ENCODE measurements around the gene TRIM73.
"Not testable (repeated sequence)": the region's sequence is repeated elsewhere in the genome, so short reads cannot be mapped to it uniquely, and the experiment has no call there.

TRIM73 gene

DNA sequence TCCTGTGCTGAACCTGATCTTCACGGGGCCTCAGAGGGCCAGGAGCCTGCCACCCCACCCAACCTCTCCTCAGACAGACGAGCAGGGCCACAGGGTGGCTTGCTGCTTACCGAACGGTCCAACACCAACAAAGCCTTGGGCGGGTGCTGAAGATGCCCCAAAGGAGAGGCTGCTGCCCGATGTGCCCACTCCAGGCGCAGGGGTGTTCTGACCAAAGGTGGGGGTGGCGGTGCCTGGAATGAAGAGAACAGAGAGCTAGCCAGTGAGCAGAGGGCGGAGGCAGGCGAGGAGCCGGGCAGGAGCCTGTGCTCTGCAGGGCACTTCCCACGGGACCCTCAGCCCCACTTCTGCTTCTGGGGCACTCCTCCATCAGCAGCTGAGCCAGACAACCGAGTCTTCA, 23.8 kb downstream of the TRIM73 start:
- H3K9me3 ChIP-seq (ENCODE audit: low read length); H3K27me3 ChIP-seq (ENCODE audit: control insufficient read depth in 1 of 2, insufficient read depth in 2 of 2, low read length in 2 of 2); H3K4me1 ChIP-seq (ENCODE audit: insufficient read depth, low read length); H3K36me3 ChIP-seq (ENCODE audit: insufficient read depth, low read length); H3K4me3 ChIP-seq (ENCODE audit: low read depth in 1 of 2, low read length in 2 of 2); H3K27ac ChIP-seq (ENCODE audit: low read depth, low read length); H3K9ac ChIP-seq (ENCODE audit: low read length): not testable (repeated sequence)

DNA sequence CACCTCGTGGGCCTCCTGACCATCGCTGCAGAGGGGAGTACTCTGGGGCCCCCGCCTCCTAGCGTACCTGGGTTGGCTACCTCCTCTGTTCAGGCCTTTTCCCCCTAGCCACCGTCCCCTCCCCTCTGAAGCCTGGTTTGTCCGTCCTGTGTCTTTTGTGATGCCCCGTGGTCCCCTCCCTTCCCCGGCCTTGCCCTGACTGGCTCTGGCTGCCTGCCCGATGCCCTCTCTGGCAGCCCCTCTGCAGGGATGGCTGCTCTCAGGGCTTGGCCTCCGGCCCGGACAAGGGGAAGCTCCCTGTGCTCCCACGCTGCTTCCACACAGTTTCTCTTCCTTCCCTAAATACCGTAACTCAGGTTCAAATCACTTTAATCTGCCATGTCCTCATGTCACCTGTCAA, 24.3 kb downstream of the TRIM73 start:
- H3K27me3 ChIP-seq (ENCODE audit: control insufficient read depth in 1 of 2, insufficient read depth in 2 of 2, low read length in 2 of 2); H3K9me3 ChIP-seq (ENCODE audit: low read length); H3K4me1 ChIP-seq (ENCODE audit: insufficient read depth, low read length); H3K9ac ChIP-seq (ENCODE audit: low read length); H3K4me3 ChIP-seq (ENCODE audit: low read depth in 1 of 2, low read length in 2 of 2); H3K36me3 ChIP-seq (ENCODE audit: insufficient read depth, low read length); H3K27ac ChIP-seq (ENCODE audit: low read depth, low read length): not testable (repeated sequence)

GRCh38 chr7:75420152-75420551, 24.7 kb downstream of the TRIM73 start:
- H3K9me3 ChIP-seq (ENCODE audit: low read length); H3K27ac ChIP-seq (ENCODE audit: low read depth, low read length); H3K9ac ChIP-seq (ENCODE audit: low read length); H3K36me3 ChIP-seq (ENCODE audit: insufficient read depth, low read length); H3K4me1 ChIP-seq (ENCODE audit: insufficient read depth, low read length); H3K27me3 ChIP-seq (ENCODE audit: control insufficient read depth in 1 of 2, insufficient read depth in 2 of 2, low read length in 2 of 2); H3K4me3 ChIP-seq (ENCODE audit: low read depth in 1 of 2, low read length in 2 of 2): not testable (repeated sequence)

DNA sequence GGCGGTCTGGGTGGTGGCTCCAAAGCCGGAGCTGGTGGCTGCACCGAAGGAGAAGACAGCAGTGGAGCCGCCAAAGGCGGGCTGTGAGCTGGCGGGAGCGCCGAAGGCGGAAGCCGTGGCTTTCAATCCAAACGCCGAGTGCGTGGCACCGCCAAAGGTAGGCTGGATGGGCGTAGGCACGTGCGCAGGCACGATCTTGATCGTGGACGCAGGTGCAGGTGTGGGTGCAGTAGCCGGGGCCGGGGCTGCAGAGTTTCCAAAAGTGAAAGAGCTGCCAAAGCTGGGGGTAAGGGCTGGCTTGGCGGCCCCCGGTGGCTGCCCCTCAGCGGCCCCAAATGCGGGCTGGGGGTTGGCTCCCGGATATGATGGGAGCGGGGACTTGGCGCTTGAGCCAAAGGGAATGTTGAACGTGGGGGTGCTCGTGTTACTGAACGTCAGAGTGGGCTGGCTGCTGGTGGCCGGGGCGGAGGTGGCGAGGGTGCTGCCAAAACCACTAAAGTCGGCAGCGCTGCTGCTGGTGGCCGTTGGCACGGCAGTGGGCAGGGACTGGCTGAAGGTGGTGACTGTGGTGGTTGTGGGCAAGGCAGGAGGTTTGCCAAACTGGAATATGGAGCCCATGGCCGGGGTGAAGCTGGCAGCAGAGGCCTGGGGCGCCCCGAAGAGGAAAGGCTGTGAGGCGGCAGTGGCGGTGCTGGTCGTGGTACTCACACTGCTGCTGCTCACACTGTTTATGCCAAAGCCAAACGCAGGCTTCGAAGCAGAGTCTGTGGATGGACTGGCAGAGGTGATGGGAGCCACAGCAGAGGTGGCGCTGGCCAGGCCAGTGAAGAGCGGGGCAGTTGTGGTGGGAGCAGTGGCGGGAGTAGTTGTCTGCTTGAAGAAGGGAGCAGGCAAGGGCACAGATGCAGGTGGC, 26.6 kb downstream of the TRIM73 start:
- H3K27ac ChIP-seq (ENCODE audit: low read depth, low read length); H3K9ac ChIP-seq (ENCODE audit: low read length); H3K4me1 ChIP-seq (ENCODE audit: insufficient read depth, low read length); H3K27me3 ChIP-seq (ENCODE audit: control insufficient read depth in 1 of 2, insufficient read depth in 2 of 2, low read length in 2 of 2); H3K36me3 ChIP-seq (ENCODE audit: insufficient read depth, low read length); H3K4me3 ChIP-seq (ENCODE audit: low read depth in 1 of 2, low read length in 2 of 2); H3K9me3 ChIP-seq (ENCODE audit: low read length): not testable (repeated sequence)

DNA sequence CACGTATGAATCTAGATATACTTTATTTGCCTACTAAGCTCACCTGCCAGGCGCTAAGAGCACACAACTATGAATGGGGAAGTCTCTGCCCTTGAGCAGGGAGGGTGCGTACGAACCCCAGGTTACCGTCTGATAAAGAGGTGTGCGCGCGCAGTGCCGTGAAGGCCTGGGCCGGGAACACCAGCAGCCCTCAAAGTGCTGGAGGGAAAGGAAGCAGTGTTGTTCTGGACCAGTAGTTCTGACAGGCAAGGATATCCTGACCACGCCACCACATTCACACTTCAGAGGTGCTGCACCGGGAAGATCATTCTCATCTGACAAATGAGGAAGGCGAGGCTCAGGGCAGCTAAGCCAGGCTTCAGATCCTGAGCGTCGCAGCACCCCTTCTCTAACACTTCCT, 28.1 kb downstream of the TRIM73 start:
- not testable (repeated sequence) for H3K4me3 ChIP-seq (ENCODE audit: low read depth in 1 of 2, low read length in 2 of 2); H3K4me1 ChIP-seq (ENCODE audit: insufficient read depth, low read length); H3K9me3 ChIP-seq (ENCODE audit: low read length); H3K9ac ChIP-seq (ENCODE audit: low read length); H3K36me3 ChIP-seq (ENCODE audit: insufficient read depth, low read length); H3K27ac ChIP-seq (ENCODE audit: low read depth, low read length); H3K27me3 ChIP-seq (ENCODE audit: control insufficient read depth in 1 of 2, insufficient read depth in 2 of 2, low read length in 2 of 2)

- not testable (repeated sequence) for H3K9me3 ChIP-seq (ENCODE audit: low read length); H3K4me1 ChIP-seq (ENCODE audit: insufficient read depth, low read length)
- peaks cover 50% of the 10 kb centered on the region for H3K36me3 ChIP-seq (ENCODE audit: insufficient read depth, low read length)
Observed at GRCh38 chr7:75439000-75439399, 43.6 kb downstream of the TRIM73 start.

DNA sequence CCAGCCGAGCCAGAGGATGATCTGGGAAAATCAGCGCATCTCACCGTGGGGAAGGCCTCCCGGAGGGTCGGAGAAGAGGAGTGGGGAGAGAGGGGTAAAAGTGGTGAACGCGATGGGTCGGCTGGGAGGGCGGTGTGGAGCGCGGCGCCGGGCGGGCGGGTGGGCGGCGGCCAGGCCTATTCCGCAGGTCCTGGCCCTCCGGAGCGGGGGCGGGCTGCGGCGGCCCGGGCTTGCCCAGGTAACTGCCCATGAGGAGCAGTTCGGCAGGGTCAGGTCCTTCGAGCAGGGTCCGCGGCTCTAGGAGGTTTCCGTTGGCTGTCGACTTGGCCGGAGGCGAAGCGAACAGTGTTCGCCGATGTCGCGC, 46.7 kb downstream of the TRIM73 start:
- not testable (repeated sequence) for H3K4me1 ChIP-seq (ENCODE audit: insufficient read depth, low read length); H3K27ac ChIP-seq (ENCODE audit: low read depth, low read length); H3K27me3 ChIP-seq (ENCODE audit: control insufficient read depth in 1 of 2, insufficient read depth in 2 of 2, low read length in 2 of 2); H3K9ac ChIP-seq (ENCODE audit: low read length); H3K4me3 ChIP-seq (ENCODE audit: low read depth in 1 of 2, low read length in 2 of 2); H3K9me3 ChIP-seq (ENCODE audit: low read length)
- peaks cover 29% of the 10 kb centered on the region for H3K36me3 ChIP-seq (ENCODE audit: insufficient read depth, low read length)

More at GRCh38 chr7:75439000-75439399, 43.6 kb downstream of the TRIM73 start:
- H3K9ac ChIP-seq (ENCODE audit: low read length); H3K27ac ChIP-seq (ENCODE audit: low read depth, low read length); H3K4me3 ChIP-seq (ENCODE audit: low read depth in 1 of 2, low read length in 2 of 2); H3K27me3 ChIP-seq (ENCODE audit: control insufficient read depth in 1 of 2, insufficient read depth in 2 of 2, low read length in 2 of 2): not testable (repeated sequence)

DNA sequence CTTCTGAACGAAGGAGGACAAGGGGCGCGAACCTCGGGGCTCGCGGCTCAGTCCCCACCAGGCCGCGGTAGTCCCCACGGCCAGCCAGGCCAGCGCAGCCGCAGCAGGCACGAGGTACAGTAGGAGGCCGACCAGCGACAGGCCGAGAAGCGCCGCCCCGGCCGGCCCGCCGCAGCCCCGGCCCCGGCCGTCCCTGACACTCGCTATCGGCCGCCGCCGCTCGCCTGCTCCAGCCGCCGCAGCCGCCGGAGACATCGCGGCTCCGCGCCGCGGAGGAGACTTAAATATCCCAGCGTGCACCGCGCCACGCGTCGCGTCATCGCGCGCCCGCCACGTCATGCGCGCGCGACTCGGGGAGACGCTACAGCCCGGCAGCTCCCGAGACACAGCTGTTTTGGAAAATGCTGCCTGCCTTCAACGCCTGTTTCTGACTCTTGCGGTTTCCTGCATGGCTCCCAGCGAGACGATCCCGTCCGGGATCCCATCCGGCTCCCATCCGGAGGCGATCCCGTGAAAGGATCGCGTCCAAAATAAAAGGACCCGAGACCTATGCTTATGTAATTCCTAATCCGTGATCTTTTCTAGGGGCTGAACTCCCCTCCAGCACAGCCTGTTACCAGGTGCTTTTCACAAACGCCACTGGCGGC, 47.2 kb downstream of the TRIM73 start:
- peak overlapping the region in 1 of 2 donors; percentile 33 for H3K4me3 ChIP-seq (ENCODE audit: low read depth in 1 of 2, low read length in 2 of 2)
- not testable (repeated sequence) for H3K9ac ChIP-seq (ENCODE audit: low read length); H3K27me3 ChIP-seq (ENCODE audit: control insufficient read depth in 1 of 2, insufficient read depth in 2 of 2, low read length in 2 of 2); H3K4me1 ChIP-seq (ENCODE audit: insufficient read depth, low read length); H3K9me3 ChIP-seq (ENCODE audit: low read length)
- peaks cover 24% of the 10 kb centered on the region for H3K36me3 ChIP-seq (ENCODE audit: insufficient read depth, low read length)
- peak overlapping the region; percentile 52 for H3K27ac ChIP-seq (ENCODE audit: low read depth, low read length)

- not testable (repeated sequence) for H3K27ac ChIP-seq (ENCODE audit: low read depth, low read length); H3K4me1 ChIP-seq (ENCODE audit: insufficient read depth, low read length); H3K27me3 ChIP-seq (ENCODE audit: control insufficient read depth in 1 of 2, insufficient read depth in 2 of 2, low read length in 2 of 2); H3K9me3 ChIP-seq (ENCODE audit: low read length); H3K9ac ChIP-seq (ENCODE audit: low read length); H3K36me3 ChIP-seq (ENCODE audit: insufficient read depth, low read length); H3K4me3 ChIP-seq (ENCODE audit: low read depth in 1 of 2, low read length in 2 of 2)
Observed at GRCh38 chr7:75449946-75450345, 54.5 kb downstream of the TRIM73 start.

DNA sequence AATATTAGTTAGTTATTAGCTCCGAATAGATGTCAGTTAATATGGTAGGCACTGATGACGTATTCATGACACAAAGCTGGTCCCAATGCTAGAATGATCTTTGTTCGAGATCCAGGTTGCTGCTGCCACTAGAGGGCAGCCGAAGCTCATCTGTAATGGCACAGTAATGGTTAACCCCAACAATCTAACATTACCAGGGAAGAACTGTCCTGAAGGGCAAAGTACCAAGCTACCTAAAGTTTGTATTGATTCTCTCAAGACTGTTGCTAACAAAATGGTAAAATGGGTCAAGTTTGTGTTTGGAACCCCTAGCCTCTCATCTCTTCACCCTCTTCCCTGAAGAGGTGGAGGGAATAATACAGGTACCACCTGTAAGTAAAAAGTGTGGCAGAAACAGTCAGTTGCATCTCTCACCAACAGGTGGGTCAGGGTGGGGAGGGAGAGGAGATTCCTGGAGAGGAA, 57.1 kb downstream of the TRIM73 start:
- H3K27me3 ChIP-seq (ENCODE audit: control insufficient read depth in 1 of 2, insufficient read depth in 2 of 2, low read length in 2 of 2); H3K27ac ChIP-seq (ENCODE audit: low read depth, low read length); H3K36me3 ChIP-seq (ENCODE audit: insufficient read depth, low read length); H3K9me3 ChIP-seq (ENCODE audit: low read length); H3K4me1 ChIP-seq (ENCODE audit: insufficient read depth, low read length); H3K9ac ChIP-seq (ENCODE audit: low read length); H3K4me3 ChIP-seq (ENCODE audit: low read depth in 1 of 2, low read length in 2 of 2): not testable (repeated sequence)
